Endothelial cell of umbilical vein (primary cell): Measurements from ENCODE around the gene MECR. TPM values are rescaled to one million over a fixed set of nuclear protein-coding genes. Genes with fewer than 3 reads are reported as not detected.
A peak's percentile ranks its signal among the peaks of the same experiment; 100 is the strongest.

ENCODE experiments used
- BruUV-seq: library from RNA; stranded (reverse); fragments of 400-500 nt; replicated peaks from 2 replicates; lab custom pipeline; 2021; lab: Mats Ljungman, UMichigan
- CTCF ChIA-PET: fragments of 300-600, 350-600 bp; sonication (Branson Sonifier 250); formaldehyde crosslinking; loops from one replicate; lab custom pipeline; 2021; ENCODE audit warnings: antibody characterized with exemption, inconsistent platforms; lab: Charles Lee
- POLR2A ChIA-PET: fragments of 300-600, 350-600 bp; sonication (Branson Sonifier 250); formaldehyde crosslinking; loops from one replicate; lab custom pipeline; 2021; ENCODE audit warnings: antibody characterized with exemption, inconsistent platforms; lab: Charles Lee
- DNase-seq: peaks from one replicate; pipeline ENCODE4 v3.0.0-alpha.2; 2011; ENCODE audit warnings: low read depth, low spot score
- FAIRE-seq: peaks from 2 replicates; lab custom pipeline; 2011; peaks lifted over from hg19 to GRCh38; lab: Jason Lieb, UNC
- H2AFZ ChIP-seq: 2 replicates; pipeline ENCODE4 v1.6.0; 2012; ENCODE audit warnings: low read depth, low read length, control low read depth, inconsistent platforms
- H3K27ac ChIP-seq: 2 replicates; pipeline ENCODE4 v1.5.1; 2011; ENCODE audit warnings: low read depth, mild to moderate bottlenecking, control low read depth, low read length, moderate library complexity; ENCODE audit not compliant: insufficient read depth
- H3K27me3 ChIP-seq, 2 experiments: 2 replicates each; pipeline versions ENCODE4 v1.6.0 to v1.6.1; 2011; ENCODE audit warnings: low read length in 2 of 2, mixed read lengths in 1 of 2; ENCODE audit not compliant: control insufficient read depth in 2 of 2, insufficient read depth in 2 of 2
- H3K36me3 ChIP-seq, 2 experiments: 2 replicates in 1 of 2; 3 replicates in 1 of 2; pipeline ENCODE4 v1.5.1; 2011; ENCODE audit warnings: low read length in 2 of 2, mild to moderate bottlenecking in 1 of 2, moderate library complexity in 1 of 2; ENCODE audit not compliant: control insufficient read depth in 2 of 2, insufficient read depth in 2 of 2; ENCODE audit errors: extremely low read depth in 1 of 2
- H3K4me1 ChIP-seq: 3 replicates; pipeline ENCODE4 v1.5.1; 2011; ENCODE audit warnings: mild to moderate bottlenecking, low read length; ENCODE audit not compliant: control insufficient read depth, insufficient read depth; ENCODE audit errors: extremely low read depth
- H3K4me2 ChIP-seq: 2 replicates; pipeline ENCODE4 v1.6.1; 2011; ENCODE audit warnings: low read length, control low read depth, mixed read lengths; ENCODE audit not compliant: insufficient read depth
- H3K4me3 ChIP-seq, 3 experiments: fragments of 200-600 bp in 1 of 3; sonication (generic), shearing (Covaris generic) in 1 of 3; replicated peaks in 1 of 3; 2 replicates each; pipeline ENCODE4 v1.5.1; 2011 to 2016; ENCODE audit warnings: control low read depth in 3 of 3, low read length in 3 of 3, mild to moderate bottlenecking in 2 of 3, inconsistent platforms in 1 of 3, low read depth in 1 of 3, moderate library complexity in 1 of 3; ENCODE audit not compliant: insufficient read depth in 1 of 3
- H3K79me2 ChIP-seq: 2 replicates; pipeline ENCODE4 v1.6.0; 2012; ENCODE audit warnings: low read length, inconsistent platforms; ENCODE audit not compliant: control insufficient read depth, insufficient read depth
- H3K9ac ChIP-seq: replicated peaks from 2 replicates; pipeline ENCODE3; 2011; ENCODE audit warnings: low read length, control low read depth; ENCODE audit not compliant: insufficient read depth; ENCODE audit errors: extremely low read depth
- H3K9me1 ChIP-seq: replicated peaks from 3 replicates; pipeline ENCODE4 v1.6.0; 2011; ENCODE audit warnings: mild to moderate bottlenecking, low read length; ENCODE audit not compliant: control insufficient read depth, insufficient read depth; ENCODE audit errors: extremely low read depth
- H3K9me3 ChIP-seq: replicated peaks from 2 replicates; pipeline ENCODE4 v1.5.1; 2012; ENCODE audit warnings: low read length, inconsistent platforms; ENCODE audit not compliant: control insufficient read depth, insufficient read depth
- H4K20me1 ChIP-seq: replicated peaks from 2 replicates; pipeline ENCODE3; 2011; ENCODE audit warnings: mild to moderate bottlenecking, low read length; ENCODE audit not compliant: control insufficient read depth, insufficient read depth; ENCODE audit errors: extremely low read depth
- EZH2 ChIP-seq: IDR thresholded peaks from 2 replicates; pipeline ENCODE4 v1.6.1; 2012; ENCODE audit warnings: borderline replicate concordance, low read depth, mild to moderate bottlenecking, moderate library complexity, low read length, inconsistent platforms; ENCODE audit not compliant: severe bottlenecking
- FOS ChIP-seq: IDR thresholded peaks from 2 replicates; pipeline ENCODE4 v1.6.1; 2011; ENCODE audit warnings: mild to moderate bottlenecking, low read length, moderate library complexity, borderline replicate concordance; ENCODE audit not compliant: insufficient read depth
- GATA2 ChIP-seq: IDR thresholded peaks from 2 replicates; pipeline ENCODE4 v1.7.0; 2011; ENCODE audit warnings: low read depth, mild to moderate bottlenecking, moderate library complexity, mixed read lengths, low read length; ENCODE audit not compliant: insufficient read length, insufficient read depth
- JUN ChIP-seq: IDR thresholded peaks from 2 replicates; pipeline ENCODE4 v1.6.1; 2011; ENCODE audit warnings: borderline replicate concordance, low read depth; ENCODE audit not compliant: insufficient read length, insufficient read depth
- MYC ChIP-seq: IDR thresholded peaks from one replicate; pipeline ENCODE4 v1.6.1; 2011; ENCODE audit warnings: mild to moderate bottlenecking, low read depth, low read length
- POLR2A ChIP-seq: IDR thresholded peaks from 2 replicates; pipeline ENCODE4 v1.6.1; 2012; ENCODE audit warnings: low read depth, mild to moderate bottlenecking, control low read depth, low read length
- POLR2AphosphoS5 ChIP-seq: IDR thresholded peaks from 2 replicates; pipeline ENCODE4 v1.6.1; 2012; ENCODE audit warnings: low read depth, mild to moderate bottlenecking, control low read depth, low read length, moderate library complexity; ENCODE audit not compliant: insufficient read depth
- dilution Hi-C: fragments of 300-500 bp; cut with MboI; formaldehyde crosslinking; loops from one replicate; pipeline ENCODE4 v1.15.0; 2019; ENCODE audit warnings: low sequenced_read_pairs; ENCODE audit not compliant: extremely low pct_ligation_motif_present
- intact Hi-C: fragments of 100-400 bp; cut with micrococcal nuclease; formaldehyde crosslinking; loops from one replicate; pipeline ENCODE4 v1.10.0; 2022
- polyA plus RNA-seq, 4 experiments: library from polyadenylated mRNA; depleted of rRNA in 3 of 4; stranded (reverse) in 3 of 4; unstranded in 1 of 4; fragments of >200 nt; gene quantifications; 2 replicates each; pipeline versions ENCODE4 v1.2.1 to v1.2.3, GENCODE V29; 2011 to 2012; ENCODE audit warnings: missing spikeins in 1 of 4
- total RNA-seq: library from RNA; stranded (reverse); gene quantifications from 2 replicates; pipeline ENCODE4 v1.2.3, GENCODE V29; 2021
- TF ChIP-seq, protein P1 (sequence below): IDR thresholded peaks from 2 replicates; pipeline ENCODE4 v1.6.1; 2011; ENCODE audit not compliant: insufficient read depth, insufficient read length
- TF ChIP-seq, protein P2 (sequence below), 2 donors: IDR thresholded peaks; 1 replicate in 1 of 2; 2 replicates in 1 of 2; pipeline ENCODE4 v1.5.1; 2011; ENCODE audit warnings: low read length in 2 of 2, mild to moderate bottlenecking in 2 of 2, moderate library complexity in 2 of 2, control low read depth in 1 of 2, inconsistent platforms in 1 of 2, low read depth in 1 of 2; ENCODE audit not compliant: insufficient read depth in 1 of 2; ENCODE audit errors: extremely low read depth in 1 of 2

The MECR gene
- total and polyA plus RNA-seq, 2 donors (not counting 3 experiments of a cell fraction or from before 2014, with no cell fraction given): 24.6 to 30.1 TPM

DNA sequence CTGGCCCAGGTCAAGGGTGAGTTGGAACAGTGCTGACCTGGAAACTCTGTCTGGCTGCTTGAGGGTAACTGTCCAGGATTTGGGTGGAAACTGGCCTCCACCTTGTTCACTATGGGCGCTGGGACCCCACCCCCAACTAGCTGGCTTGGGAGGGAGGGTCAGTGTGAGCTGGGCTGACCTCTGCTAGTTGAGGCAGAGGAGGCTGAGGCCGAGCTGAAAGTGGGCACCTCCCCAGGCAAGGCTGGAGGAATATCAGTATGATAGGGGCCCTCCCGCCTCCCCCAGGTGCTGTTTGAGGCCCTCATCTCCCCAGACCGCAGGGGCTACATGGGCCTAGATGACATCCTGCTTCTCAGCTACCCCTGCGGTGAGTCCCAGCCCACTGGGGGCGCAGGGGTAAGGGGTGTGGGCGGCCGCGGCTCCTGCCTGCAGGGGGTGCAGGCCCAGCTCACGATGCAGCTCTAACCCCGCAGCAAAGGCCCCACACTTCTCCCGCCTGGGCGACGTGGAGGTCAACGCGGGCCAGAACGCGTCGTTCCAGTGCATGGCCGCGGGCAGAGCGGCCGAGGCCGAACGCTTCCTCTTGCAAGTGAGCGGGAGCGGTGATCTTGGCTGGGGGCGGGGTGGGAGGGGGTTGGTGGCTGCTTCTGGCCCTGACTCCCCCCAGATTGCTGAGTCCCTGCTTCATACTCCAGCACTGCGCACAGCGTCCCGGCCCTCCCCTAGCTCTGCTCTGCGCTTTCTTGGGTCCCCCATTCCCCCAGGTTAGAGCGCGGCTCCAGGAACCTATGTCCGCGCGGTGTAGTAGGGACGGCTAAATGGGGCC, 28.5 kb upstream of the MECR start:
- Histone ChIP-seq H3K4me3 (peak overlapping the region in 2 of 3 experiments; percentile 28 to 43), H3K9ac (no peak overlapping the region), H3K9me1 (no peaks in the 10 kb centered on the region), H3K4me1 (peaks cover 2% of the 10 kb centered on the region), H3K36me3 (no peaks in the 10 kb centered on the region), H3K27me3 (peaks cover 10 to 19% of the 10 kb centered on the region in 2 experiments), H3K9me3 (no peaks in the 10 kb centered on the region), H4K20me1 (no peaks in the 10 kb centered on the region), H2AFZ (peak overlapping the region; percentile 84), H3K4me2 (peak overlapping the region; percentile 74), H3K79me2 (no peaks in the 10 kb centered on the region), H3K27ac (no peak overlapping the region)
- ChIA-PET CTCF (interaction anchor here (0.7 to 1.7 kb wide), 4 partner anchors 9 to 1456 kb away, joined by 3 to 4 read pairs (median 4); no protein-coding TSS in a partner anchor), POLR2A (no interaction called here)
- intact Hi-C loops (no loop called here), dilution Hi-C loops (no loop called here)
- DNase-seq (no peak), FAIRE-seq (no peak)
- BruUV-seq: no TSS peak
- TF ChIP-seq GATA2: no peak
- peak; percentile 11 for TF ChIP-seq EZH2

DNA sequence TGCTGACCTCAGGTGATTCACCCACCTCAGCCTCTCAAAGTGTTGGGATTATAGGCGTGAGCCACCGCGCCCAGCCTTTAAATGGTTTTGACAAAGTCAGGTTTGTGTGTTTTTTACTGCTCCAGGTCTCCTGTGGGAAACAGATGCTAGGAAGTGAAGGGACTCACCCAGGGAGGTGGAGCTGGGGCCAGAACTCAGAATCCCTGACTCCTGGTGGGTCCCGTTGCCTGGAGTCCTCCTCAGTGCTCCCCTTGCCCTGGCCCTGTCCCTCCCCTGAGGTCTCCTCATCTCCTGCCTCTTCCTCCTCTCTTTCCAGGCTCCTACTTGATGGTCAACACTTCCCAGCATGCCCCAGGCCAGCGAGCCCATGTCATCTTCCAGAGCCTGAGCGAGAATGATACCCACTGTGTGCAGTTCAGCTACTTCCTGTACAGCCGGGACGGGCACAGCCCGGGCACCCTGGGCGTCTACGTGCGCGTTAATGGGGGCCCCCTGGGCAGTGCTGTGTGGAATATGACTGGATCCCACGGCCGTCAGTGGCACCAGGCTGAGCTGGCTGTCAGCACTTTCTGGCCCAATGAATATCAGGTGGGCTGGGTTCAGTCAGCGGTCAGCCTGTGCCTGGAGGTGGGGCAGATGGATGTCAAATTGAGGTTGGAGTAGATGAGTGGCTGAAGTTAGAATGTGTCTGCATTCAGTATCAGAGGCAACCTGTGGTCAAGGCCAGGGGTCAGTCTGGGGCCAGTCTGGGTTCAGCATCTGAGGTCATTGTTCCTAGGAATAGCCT, 27.6 kb upstream of the MECR start:
- no peaks in the 10 kb centered on the region for H3K9me1 ChIP-seq
- no peak overlapping the region for H3K27ac ChIP-seq
- H3K79me2 ChIP-seq: no peaks in the 10 kb centered on the region
- H2AFZ ChIP-seq: no peak overlapping the region
- peaks cover 2% of the 10 kb centered on the region for H3K4me1 ChIP-seq
- H3K4me2 ChIP-seq: no peak overlapping the region
- TF ChIP-seq JUN: no peak
- TF ChIP-seq GATA2: no peak
- TF ChIP-seq, protein P1, sequence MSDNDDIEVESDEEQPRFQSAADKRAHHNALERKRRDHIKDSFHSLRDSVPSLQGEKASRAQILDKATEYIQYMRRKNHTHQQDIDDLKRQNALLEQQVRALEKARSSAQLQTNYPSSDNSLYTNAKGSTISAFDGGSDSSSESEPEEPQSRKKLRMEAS: no peak
- no peak for TF ChIP-seq POLR2AphosphoS5
- no peak for TF ChIP-seq FOS
- no peak for TF ChIP-seq MYC
- TF ChIP-seq POLR2A: no peak
- TF ChIP-seq, protein P2, sequence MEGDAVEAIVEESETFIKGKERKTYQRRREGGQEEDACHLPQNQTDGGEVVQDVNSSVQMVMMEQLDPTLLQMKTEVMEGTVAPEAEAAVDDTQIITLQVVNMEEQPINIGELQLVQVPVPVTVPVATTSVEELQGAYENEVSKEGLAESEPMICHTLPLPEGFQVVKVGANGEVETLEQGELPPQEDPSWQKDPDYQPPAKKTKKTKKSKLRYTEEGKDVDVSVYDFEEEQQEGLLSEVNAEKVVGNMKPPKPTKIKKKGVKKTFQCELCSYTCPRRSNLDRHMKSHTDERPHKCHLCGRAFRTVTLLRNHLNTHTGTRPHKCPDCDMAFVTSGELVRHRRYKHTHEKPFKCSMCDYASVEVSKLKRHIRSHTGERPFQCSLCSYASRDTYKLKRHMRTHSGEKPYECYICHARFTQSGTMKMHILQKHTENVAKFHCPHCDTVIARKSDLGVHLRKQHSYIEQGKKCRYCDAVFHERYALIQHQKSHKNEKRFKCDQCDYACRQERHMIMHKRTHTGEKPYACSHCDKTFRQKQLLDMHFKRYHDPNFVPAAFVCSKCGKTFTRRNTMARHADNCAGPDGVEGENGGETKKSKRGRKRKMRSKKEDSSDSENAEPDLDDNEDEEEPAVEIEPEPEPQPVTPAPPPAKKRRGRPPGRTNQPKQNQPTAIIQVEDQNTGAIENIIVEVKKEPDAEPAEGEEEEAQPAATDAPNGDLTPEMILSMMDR (IDR thresholded peaks at IDR 0.05; ENCODE audit: extremely low read depth in 1 of 2, insufficient read depth in 1 of 2, low read depth in 1 of 2, low read length in 2 of 2): no peak
- TF ChIP-seq EZH2: no peak
- H4K20me1 ChIP-seq: no peaks in the 10 kb centered on the region
- no peaks in the 10 kb centered on the region for H3K9me3 ChIP-seq
- BruUV-seq: no TSS peak
- no peak overlapping the region for H3K4me3 ChIP-seq
- DNase-seq: no peak
- dilution Hi-C loops: no loop called here
- intact Hi-C loops: no loop called here
- H3K9ac ChIP-seq: no peak overlapping the region
- ChIA-PET CTCF (interaction anchor here (1.5 to 1.7 kb wide), 2 partner anchors 8 to 1122 kb away, joined by 3 to 4 read pairs; no protein-coding TSS in a partner anchor), POLR2A (no interaction called here)
- no peak for FAIRE-seq
- H3K27me3 ChIP-seq: peaks cover 10 to 19% of the 10 kb centered on the region in 2 experiments
- no peaks in the 10 kb centered on the region for H3K36me3 ChIP-seq
